A673 (cell line): ENCODE measurements around the gene YIF1A.
"Not testable (repeated sequence)": the region's sequence is repeated elsewhere in the genome, so short reads cannot be mapped to it uniquely, and the experiment has no call there.

Experiments
- EZH2 ChIP-seq: fragments of 200-600 bp; sonication (generic); IDR thresholded peaks from 2 replicates; pipeline ENCODE4 v1.6.1; 2017; ENCODE audit warnings: borderline replicate concordance, low read depth, mild to moderate bottlenecking, mixed read lengths, antibody characterized with exemption, low read length; ENCODE audit not compliant: poor library complexity, severe bottlenecking
- TF ChIP-seq, protein P1 (sequence below): fragments of 300-800, 200-600 bp; sonication (generic); conservative IDR thresholded peaks from 2 replicates; pipeline ENCODE4 v1.5.1; 2017; ENCODE audit warnings: low read depth, mild to moderate bottlenecking, antibody characterized with exemption, low read length, moderate library complexity, mixed read lengths

DNA sequence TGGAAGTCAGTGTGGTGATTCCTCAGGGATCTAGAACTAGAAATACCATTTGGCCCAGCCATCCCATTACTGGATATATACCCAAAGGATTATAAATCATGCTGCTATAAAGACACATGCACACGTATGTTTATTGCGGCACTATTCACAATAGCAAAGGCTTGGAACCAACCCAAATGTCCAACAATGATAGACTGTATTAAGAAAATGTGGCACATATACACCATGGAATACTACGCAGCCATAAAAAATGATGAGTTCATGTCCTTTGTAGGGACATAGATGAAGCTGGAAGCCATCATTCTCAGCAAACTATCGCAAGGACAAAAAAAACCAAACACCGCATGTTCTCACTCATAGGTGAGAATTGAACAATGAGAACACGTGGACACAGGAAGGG is 31.8 kb upstream of the YIF1A start:
- TF ChIP-seq, protein P1, sequence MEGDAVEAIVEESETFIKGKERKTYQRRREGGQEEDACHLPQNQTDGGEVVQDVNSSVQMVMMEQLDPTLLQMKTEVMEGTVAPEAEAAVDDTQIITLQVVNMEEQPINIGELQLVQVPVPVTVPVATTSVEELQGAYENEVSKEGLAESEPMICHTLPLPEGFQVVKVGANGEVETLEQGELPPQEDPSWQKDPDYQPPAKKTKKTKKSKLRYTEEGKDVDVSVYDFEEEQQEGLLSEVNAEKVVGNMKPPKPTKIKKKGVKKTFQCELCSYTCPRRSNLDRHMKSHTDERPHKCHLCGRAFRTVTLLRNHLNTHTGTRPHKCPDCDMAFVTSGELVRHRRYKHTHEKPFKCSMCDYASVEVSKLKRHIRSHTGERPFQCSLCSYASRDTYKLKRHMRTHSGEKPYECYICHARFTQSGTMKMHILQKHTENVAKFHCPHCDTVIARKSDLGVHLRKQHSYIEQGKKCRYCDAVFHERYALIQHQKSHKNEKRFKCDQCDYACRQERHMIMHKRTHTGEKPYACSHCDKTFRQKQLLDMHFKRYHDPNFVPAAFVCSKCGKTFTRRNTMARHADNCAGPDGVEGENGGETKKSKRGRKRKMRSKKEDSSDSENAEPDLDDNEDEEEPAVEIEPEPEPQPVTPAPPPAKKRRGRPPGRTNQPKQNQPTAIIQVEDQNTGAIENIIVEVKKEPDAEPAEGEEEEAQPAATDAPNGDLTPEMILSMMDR: not testable (repeated sequence)
- not testable (repeated sequence) for TF ChIP-seq EZH2
